HG02884 (cell line): ENCODE results near the gene CDH15.
"Not testable (repeated sequence)": the region's sequence is repeated elsewhere in the genome, so short reads cannot be mapped to it uniquely, and the experiment has no call there.

ENCODE experiments used
- ATAC-seq: cut with Tn5 transposase; IDR thresholded peaks from one replicate; pipeline ENCODE4 v1.9.1; 2021; ENCODE audit warnings: mild to moderate bottlenecking, moderate library complexity; ENCODE audit not compliant: unreplicated experiment

Gene CDH15

DNA sequence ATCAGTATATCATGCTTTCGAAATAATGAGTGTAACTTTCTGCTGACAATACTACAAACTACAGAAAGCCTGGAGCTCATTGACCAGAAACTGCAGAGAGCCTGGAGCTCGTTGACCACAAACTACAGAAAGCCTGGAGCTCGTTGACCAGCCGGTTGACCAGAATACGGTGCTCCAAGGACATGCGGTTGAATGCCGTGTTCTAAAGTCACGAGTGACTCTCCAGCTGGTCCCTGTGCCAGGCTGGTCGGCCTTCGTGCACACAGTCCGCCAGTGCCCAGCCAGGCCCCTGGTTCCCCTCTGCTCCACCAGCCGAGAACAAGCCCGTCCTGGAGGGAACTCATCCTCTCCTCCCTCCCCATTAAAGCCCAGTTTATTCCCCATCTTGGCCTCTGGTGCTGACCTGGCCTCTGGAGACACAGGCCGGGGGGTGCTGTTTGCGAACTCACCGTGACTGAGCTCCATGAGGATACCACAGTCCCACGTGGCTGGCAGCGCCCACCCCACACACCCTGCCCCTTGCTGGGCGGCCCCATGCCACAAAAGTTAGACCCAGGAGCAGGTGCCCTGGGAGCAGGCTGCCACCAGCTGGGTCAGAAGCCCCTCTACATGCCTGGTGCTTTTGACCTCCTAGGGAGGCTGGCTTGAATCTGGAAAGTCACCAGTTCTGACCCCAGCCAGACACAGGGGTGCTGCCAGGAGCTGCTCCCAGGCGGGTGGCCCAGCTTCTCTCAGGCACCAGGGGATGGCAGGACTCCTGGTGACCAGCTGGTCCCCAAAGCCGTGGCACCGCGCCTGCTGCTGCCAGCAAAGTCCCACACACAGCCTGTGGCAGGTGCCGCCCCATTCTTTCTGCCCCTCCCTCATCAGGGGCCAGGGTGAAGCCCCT lies 15.5 kb upstream of the CDH15 start:
- ATAC-seq: no peak

DNA sequence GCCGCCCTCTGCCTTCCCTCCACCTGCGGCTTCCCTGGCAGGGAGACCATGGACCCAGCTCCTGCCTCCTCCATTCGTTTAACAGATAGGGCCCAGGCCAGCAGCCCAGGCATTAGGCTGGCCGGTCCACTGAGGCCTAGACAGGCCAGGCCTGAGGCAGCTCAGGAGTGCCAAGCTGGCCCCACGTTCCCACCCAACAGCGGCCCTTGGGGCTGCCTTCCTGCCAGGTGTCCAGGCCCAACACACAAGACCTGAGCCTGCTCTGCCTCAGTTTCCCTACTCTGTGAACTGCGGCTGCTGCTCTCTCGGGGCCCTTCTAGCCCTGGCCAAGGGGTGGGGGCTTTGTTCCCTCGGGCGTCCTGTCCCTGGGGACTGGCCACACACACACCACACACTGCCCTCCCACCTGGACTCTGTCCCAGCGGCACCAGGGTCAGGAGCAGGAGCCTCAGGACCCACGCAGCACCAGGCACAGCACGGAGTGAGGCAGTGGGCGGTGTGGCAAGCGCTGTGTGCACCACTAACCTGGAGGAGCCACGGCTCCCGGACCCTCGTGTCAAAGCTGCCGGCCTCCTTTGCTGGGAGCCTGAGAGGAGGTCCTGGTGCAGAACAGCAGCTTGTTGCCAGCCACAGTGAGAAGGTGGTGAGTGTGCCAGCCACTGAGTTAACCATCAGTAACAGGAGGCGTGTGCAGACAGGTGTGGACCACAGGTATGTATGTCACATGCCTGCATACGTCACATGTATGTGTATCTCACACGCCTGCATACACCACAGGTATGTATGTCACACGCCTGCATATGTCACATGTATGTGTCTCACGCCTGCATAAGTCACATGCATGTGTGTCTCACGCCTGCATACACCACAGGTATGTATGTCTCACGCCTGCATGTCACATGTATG lies 14.6 kb upstream of the CDH15 start:
- no peak for ATAC-seq

DNA sequence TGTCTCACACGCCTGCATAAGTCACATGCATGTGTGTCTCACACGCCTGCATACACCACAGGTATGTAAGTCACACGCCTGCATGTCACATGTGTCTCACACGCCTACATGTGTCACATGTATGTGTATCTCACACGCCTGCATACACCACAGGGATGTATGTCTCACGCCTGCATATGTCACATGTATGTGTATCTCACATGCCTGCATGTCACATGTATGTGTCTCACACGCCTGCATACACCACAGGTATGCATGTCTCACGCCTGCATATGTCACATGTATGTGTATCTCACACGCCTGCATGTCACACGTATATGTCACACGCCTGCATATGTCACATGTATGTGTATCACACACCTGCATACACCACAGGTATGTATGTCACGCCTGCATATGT lies 13.8 kb upstream of the CDH15 start:
- no peak for ATAC-seq

DNA sequence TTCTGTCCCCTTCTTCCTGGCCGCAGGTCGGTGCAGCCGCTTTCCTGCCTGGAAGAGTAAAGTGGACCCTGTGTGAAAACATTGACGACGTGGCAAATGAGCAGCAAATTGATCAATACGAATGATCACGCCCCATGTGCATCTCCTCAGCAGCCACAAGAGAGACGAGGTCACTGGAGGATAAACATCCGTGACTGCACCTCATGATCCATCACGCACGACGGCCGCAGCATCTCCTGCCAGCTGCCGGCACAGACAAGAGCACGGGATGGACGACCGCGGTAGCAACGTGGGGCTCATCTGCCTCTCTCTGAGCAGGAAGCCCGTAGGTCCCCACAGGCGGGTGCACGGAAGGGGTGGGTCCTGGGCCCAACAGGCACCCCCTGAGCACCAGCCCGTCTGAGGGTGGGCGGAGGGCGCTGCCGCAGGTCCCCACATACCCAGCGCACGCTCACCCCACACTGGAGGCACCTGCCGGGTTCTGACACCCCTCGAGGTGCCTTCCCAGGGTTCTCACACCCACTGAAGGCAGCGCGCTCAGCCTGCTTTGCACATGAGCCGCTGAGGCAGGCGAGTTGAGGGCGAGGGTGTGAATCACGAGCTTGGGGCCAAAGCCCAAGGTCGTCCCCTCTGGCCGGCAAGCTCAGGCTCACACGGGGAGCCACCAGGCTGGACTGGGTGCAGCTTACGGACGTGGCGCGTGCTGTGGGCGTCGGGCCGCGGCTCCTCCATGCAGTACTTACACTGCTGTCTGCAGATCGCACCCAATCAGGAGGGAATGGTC lies 12.3 kb upstream of the CDH15 start:
- ATAC-seq: no peak

DNA sequence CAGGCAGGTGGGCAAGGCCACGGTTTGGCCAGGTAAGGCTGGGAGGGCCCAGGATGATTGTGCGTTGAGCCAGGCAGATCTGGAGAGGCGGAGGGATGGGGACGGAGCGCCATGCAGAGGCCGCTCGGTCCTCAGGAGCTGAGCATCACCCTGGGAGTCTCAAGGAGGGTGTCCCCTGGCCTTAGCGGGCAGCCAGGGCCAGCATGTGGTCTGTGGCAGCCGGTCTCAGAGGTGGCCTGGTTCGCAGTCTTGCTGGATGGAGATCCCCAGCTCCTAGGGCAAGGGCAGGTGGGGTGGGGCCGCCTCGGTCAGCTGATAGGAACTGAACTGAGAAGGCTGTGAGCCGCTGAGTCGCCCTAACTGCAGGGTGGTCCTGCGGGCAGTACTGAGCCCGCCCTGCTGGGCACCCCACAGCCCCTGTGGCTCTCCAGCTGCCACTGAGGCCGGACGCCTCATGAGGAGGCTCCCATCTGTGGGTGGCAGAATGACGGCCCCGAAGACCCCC lies 11.6 kb upstream of the CDH15 start:
- ATAC-seq: no peak

DNA sequence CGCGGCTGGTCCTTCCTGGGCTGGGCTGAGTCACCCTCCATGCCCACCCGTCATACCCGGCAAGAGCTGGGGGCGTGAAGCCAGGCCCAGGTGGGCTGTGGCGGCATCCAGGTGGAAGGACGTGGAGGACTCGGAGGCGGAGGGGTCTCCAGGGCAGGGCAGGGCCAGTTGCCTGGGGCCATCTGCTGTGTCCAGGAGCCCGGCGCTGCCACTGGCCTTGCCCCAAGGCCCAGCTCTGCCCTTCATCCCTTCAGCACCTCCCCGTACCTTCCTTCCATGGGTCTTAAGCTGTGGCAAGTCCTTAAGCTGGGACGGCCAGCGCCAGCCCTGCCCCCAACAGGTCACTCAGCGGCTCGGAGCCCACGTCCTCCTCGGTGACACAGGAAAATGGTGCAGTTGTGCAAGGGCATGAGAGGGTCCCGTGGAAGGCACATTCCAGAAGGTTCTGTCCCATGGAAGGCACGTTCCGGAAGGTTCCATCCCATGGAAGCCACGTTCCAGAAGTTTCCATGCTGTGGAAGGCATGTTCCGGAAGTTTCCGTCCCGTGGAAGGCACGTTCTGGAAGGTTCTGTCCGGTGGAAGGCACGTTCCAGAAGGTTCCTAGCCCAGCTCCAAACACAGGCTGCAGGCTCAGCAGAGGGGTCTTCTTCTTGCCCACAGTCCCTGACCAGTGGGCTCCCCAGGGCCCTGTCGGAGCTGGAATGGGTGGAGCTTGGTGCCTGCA lies 10.4 kb upstream of the CDH15 start:
- no peak for ATAC-seq

DNA sequence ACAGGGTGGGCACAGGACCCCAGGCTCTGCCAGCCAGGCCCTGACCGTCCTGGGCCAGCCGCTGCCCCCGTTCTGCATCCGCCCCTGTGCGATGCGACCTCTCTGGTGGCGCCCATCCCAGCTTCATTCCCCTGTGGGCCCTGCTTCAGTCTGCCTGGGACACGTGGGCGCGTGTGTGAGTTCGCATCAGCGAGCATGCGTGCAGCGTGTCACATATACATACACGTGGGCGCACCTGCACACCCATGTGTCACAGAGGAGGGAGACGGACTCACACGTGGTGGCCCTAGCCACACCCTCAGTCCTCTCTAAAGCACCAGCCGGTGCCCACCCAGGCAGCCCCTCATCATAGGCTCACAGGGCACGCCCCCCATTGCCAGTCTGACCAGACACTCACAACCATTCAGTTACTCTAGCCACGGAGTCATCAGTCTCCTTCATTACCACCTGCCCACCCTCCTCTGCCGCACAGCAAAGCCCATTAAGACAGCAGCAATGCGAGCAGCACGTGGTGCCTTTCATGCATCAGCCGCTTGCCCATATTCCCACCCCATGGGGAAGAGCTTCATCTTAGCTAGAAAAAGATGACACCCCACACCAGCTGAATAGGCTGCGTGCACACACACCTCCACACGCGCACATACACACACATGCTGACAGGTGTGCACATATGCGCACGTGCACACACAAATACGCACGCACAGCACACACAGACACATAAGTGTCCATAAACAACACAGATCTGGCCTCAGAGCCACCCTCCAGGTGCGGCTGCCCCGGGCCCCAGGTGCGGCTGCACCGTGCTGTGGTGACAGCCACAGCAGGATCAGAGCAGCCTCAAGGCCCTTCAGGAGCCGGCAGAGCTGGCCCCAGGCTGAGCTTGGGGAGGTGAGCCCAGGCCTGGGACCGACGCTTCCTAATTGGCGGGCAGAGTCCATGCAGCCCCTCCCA lies 9.5 kb upstream of the CDH15 start:
- no peak for ATAC-seq

DNA sequence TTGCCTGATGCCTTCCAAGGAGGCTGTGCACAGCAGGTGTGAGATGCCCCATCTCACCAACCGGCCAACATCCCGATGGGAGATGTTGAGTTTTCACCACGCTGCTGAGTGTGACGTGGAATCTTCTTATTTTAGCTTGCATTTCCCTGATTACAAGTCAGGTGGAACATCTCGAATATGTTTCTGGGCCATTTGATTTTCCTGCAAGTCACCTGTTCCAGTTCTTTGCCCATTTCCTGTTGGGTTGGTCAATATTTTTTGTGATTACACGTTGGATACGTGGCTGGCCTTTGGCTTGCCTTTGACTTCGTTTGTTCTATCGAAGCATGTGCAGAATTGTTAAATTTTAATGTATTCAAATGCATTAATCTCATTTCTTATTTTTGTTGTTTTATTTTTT lies 8.3 kb upstream of the CDH15 start:
- ATAC-seq: no peak

DNA sequence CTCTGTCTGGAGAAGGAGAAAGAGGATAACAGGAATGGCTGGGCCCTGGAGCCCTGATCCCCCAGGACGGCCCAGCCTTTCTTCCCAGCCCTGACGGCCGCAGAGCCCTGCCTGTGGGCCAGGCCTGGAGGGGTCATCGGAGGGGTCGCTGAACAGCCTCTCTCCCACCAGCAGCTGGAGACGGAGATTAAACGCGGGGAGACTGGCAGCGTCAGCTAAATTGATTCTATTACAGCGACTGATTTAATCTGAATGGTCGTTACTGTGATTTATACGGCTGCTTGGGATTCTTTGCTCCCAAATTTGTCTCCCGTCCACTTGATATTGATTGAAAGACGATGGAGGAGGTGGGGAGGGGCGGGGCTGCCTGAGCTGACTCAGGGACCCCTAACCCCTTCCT lies 7.1 kb upstream of the CDH15 start:
- no peak for ATAC-seq

DNA sequence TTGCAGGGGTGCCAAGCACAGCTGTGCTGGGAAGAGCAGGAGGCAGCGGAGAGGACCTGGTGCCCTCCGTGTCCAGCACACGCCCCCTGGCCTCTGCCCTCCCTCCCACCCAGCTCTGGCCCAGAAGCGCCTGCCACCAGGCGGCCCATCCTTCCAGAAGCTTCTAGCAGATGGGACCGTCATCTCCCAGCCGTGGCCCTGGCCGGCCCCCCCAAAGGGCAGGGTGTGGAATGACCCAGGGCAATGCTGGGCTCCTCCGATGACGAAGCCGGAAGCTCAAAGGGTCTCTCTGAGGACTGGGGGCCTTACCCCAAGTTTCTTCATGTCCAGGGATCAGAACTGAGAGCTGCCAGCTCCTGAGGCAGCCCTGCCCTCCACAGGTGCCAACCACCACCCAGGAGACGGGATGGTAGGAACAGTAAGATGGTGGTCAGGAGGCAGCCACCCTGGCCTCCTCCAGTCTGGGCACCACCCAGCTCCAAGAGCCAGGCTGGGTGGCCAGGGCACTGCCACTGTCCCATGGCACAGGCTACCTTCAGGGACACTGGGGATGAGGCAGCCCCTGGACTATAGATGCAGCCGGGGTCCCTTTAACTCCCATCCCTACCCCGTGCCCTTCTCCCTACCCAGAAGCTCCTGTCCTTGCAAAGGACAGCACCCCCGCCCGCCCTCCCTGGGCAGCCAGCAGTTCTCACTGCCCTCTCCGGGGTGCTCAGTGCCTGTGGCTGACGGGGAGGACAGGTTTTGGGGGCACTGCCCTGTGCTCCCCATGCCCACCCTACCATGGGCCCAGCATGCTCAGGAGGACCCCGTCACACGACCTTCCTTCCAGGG lies 6.5 kb upstream of the CDH15 start:
- ATAC-seq: no peak

DNA sequence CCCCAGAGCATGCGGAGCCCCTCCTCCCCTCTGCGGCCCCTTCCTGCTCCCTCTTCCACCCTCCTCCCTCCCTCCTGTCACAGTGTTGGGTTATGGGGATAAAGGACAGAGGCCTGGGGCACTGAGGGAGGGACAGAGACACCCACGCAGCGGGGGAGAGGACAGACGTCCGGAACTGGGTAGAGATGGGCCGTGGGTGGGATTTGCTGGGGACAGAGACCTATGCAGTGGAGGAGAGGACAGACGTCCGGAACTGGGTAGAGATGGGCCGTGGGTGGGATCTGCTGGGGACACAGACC lies 5.9 kb upstream of the CDH15 start:
- ATAC-seq: not testable (repeated sequence)

DNA sequence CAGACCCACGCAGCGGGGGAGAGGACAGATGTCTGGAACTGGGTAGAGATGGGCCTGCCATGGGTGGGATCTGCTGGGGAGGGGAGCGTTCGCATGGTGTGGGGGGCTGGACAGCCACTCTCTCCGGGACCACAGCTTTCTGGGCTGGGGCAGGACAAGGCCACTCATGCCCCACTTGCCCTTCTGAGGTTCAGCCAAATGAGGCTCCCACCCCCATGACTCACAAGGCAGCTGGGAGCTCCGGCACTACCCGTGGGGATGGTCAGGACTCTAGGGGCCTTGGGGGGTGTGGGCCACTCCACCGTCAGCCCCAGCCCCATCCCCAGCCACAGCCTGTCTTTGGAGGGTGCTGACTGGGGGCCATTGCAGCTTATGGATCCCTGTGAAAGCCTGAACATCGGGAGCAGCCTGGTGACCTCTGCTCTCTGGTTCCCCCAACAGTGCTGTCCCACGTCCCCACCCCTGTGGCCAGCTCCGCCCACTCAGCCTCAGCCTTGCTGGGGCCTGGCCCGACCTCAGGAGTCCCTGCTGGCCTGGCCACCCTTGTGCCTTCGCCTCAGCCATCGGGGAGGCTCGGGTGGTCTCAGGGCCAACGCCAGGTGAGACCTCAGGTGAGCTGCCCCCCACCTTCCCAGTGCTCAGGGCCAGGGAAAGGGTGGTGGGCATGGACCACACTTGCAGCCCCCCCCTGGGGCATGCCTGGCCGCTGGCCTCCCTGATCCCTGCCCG lies 4.7 kb upstream of the CDH15 start:
- no peak for ATAC-seq

DNA sequence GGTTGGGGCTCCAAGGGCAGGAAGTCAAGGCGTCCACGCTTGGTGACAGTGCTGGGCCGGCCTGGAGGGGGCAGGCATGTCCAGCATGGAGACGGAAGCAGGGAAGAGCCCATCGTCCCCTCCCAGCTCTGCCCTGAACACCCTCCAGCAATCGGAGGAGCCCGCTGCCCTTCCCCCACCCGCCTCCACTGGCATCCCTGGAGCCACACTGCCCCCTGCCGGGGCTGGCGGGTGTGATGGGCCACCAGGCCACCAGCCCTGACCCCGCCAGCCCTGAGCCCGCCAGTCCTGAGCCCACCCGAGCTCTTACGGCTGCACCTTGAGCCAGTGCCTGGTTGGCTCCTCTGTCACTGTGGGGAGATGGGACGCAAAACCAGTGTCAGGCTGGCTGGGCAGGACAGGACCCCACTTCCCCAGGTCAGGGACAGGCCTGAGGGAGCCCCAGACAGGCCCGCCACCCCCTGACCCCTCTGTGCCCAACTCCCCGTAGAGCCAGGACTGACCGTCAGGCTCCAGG lies 4.1 kb upstream of the CDH15 start:
- no peak for ATAC-seq

DNA sequence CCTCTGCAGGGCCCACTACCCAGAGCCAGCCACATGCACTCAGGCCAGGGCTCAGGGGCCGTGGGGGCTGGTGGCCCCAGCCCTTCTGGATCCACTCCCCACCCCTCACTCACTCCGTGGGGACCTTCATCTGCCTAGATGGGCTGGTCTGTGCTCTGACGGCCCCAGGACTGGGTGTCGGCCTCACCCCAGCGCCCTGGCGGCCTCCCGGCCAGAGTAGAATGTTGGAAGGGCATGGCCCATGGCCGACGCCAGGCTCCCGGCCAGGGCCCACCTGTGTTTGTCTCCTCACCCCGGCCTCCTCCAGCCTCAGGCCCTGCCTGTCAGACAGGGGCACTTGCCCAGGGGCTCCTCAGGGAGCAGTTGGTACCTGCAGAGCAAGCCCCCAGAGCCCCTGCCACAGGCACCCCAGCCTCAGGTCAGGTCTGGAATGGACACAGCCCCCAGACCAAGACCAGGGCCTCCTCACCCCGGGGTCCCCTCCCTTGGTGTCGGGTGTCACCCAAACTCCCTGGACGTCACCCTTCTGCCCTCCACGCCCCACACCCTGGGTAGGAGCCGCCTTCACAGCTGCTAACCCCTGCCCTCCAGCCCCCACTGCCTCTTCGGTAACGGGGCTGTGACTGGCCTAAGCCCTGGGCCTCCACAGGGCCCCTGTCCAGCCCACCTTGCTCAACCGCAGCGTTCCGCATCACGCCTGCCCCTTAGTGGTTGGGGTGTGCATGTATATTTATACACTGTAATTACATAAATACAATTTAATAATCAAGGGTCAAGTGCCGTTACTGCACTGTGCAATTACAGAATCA lies 3.0 kb upstream of the CDH15 start:
- no peak for ATAC-seq

DNA sequence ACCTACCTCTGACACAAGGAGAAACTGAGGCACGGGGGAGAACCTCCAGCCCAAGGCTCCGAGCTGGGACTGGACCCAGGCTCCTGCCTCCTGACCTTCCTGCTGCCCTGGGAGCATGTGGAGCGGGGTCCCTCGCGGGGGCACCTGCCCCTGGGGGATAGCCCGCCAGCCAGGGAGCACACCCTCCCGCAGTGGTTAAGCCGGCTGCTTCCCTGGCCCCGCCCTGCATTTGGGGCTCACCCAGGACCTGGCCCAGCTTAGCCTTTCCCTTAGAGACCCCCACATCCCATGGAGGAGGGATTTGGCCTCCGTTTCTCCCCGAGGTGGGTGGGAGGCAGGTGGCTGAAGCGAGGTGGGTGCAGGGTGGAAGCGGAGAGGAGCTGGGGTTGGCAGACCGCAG lies 1.8 kb upstream of the CDH15 start:
- ATAC-seq: no peak

DNA sequence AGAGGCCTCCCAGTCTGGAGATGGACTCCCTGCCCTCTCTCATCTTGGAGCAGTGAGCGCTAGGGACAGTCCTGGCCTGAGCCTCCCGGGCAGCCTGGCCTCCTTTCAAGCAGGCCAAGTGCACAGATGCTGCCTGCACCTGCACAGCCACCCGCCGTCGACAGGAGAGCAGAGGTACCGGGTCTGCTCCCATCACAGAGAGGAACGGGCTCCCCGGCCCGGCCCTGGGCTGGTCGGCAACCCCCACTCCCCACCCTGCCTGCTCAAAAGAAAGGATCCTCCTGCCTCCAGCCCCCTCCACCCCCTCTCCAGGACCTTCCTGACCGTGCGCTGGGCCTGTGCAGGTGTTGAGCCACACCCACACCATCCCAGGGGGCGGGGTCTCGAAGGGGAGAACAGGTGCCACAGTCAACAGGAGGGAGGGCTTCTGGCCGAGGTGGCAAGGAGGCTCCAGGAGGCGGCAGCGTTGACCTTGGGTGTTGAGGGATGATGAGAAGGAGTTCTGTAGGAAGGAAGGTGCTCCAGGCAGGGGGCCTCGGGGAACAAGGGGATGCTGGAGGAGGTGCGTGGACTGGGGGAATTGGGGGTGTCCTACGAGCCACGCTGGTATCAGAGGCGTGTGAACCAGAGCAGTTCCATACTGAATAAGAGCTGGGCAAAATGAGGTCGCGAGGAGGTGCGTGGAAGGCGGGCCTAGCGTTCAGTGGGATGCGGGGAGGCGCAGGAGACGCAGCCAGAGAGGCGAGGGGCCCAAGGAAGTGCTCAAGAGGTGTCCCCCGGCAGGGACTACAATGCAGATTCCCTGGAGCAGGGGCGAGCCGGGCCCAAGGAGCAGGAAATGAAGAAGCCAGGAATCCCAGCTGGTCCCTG lies 967 bp upstream of the CDH15 start:
- no peak for ATAC-seq
